NCI-H2171 (cell line): ENCODE results near the gene POTEC.
"Not testable (repeated sequence)": the region's sequence is repeated elsewhere in the genome, so short reads cannot be mapped to it uniquely, and the experiment has no call there.

ENCODE experiments used
- DNase-seq: peaks from one replicate; lab custom pipeline; 2025; lab: John Stamatoyannopoulos, UW

POTEC gene

GRCh38 chr18:14543446-14543964 lies at the start of gene POTEC:
POTEC (minus strand) TSS chr18:14543600; CDS start chr18:14543146, 454 bp downstream.
- DNase-seq: not testable (repeated sequence)

- no peak for DNase-seq
Observed at GRCh38 chr18:14577971-14578370, 34.6 kb upstream of the POTEC start.

GRCh38 chr18:14559502-14559901 lies 16.1 kb upstream of the POTEC start:
- not testable (repeated sequence) for DNase-seq

GRCh38 chr18:14531659-14532058 lies 11.7 kb downstream of the POTEC start:
- DNase-seq: not testable (repeated sequence)

- DNase-seq: not testable (repeated sequence)
Observed at GRCh38 chr18:14510707-14511106, 32.7 kb downstream of the POTEC start.

- DNase-seq: not testable (repeated sequence)
Observed at GRCh38 chr18:14503691-14504090, 39.7 kb downstream of the POTEC start.

- DNase-seq: not testable (repeated sequence)
Observed at GRCh38 chr18:14501894-14502293, 41.5 kb downstream of the POTEC start.

GRCh38 chr18:14489256-14490014 lies 54.0 kb downstream of the POTEC start:
- DNase-seq: not testable (repeated sequence)

GRCh38 chr18:14488789-14489188 lies 54.6 kb downstream of the POTEC start:
- DNase-seq: not testable (repeated sequence)

- not testable (repeated sequence) for DNase-seq
Observed at GRCh38 chr18:14486926-14487580, 56.3 kb downstream of the POTEC start.

GRCh38 chr18:14479076-14479475 lies 64.3 kb downstream of the POTEC start:
- not testable (repeated sequence) for DNase-seq

GRCh38 chr18:14475520-14475919 lies 67.9 kb downstream of the POTEC start:
- DNase-seq: not testable (repeated sequence)

GRCh38 chr18:14474752-14475151 lies 68.6 kb downstream of the POTEC start:
- DNase-seq: not testable (repeated sequence)

GRCh38 chr18:14474007-14474720 lies 69.2 kb downstream of the POTEC start:
- not testable (repeated sequence) for DNase-seq

- not testable (repeated sequence) for DNase-seq
Observed at GRCh38 chr18:14473250-14474006, 70.0 kb downstream of the POTEC start.

GRCh38 chr18:14471286-14471685 lies 72.1 kb downstream of the POTEC start:
- not testable (repeated sequence) for DNase-seq

- not testable (repeated sequence) for DNase-seq
Observed at GRCh38 chr18:14470446-14470845, 73.0 kb downstream of the POTEC start.

- not testable (repeated sequence) for DNase-seq
Observed at GRCh38 chr18:14470046-14470445, 73.4 kb downstream of the POTEC start.

- not testable (repeated sequence) for DNase-seq
Observed at GRCh38 chr18:14465989-14466388, 77.4 kb downstream of the POTEC start.
